DMS153 (cell line): ENCODE measurements around the gene TBX20.
"Not testable (repeated sequence)": the region's sequence is repeated elsewhere in the genome, so short reads cannot be mapped to it uniquely, and the experiment has no call there.

Experiments used
- DNase-seq: peaks from one replicate; lab custom pipeline; 2025; lab: John Stamatoyannopoulos, UW

The TBX20 gene

DNA sequence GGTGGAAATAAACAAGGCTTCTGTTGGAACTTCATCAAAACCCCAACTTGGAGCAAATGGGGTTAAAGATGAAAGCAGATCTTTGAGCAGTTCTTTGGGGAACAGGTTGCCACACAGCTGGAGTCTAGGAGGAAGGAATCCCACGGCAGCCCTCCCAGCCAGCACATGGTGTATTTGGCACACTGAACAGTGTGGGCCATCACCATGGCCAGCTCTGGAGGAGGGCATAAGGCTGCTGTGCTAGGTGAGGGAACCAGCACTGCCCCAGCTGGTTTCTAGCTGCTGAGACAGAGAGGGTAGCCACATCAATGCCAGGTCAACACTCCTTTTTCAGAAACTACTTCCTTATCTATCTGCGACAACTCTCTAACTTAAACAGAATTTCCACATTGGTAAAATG is 33.7 kb downstream of the TBX20 start:
- not testable (repeated sequence) for DNase-seq

DNA sequence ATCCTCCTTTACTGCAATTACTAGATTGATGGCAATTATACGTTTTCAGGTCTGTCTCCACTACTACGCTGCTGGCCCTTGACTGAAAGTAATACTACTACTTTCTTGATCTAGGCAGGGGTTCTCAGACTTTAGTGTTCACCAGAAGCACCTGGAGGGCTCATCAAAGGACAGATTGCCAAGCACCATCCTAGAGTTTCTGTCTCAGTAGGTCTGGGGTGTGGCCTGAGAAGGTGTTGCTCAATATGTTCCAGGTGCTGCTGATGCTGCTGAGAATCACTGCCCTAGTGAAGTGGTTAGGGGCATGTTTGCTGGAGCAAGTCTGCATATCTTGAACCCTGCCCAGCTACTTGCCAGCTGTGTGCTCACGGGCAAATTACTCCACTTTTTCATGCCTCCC is 37.9 kb downstream of the TBX20 start:
- not testable (repeated sequence) for DNase-seq

DNA sequence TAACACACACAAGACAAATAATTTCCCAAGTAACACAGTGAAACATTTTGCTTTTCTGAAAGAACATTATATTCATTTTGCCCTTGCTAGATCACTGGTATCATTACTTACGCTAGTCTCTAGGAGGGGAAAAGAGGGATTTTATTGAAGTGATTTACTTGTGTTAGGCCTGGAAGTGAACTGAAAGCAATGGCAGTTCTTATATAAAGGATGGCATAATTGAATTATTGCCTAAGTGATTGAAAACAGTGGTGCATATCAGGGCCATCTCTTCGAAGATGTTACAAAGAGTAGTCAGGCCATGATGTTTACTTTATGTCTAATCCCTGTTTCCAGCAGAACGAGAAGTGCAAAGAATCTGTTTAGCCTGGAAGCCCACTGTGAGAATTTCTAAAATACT is 38.8 kb downstream of the TBX20 start:
- DNase-seq = not testable (repeated sequence)

DNA sequence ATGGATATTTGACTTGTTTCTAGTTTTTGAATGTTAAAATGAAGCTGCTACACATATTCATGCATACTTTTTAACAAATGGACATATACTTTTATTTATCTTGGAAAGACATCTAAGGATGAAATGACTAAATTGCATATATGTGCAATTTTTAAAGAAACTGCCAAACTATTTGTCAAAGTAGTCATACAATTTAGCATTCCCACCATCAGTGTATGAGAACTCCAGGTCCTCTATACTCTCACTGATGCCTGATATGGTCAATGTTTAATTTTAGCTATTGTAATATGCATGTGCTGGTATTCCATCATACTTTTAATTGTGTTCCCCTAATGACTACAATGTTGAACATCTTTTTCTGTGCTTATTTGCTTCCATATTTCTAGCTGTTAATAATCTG is 47.0 kb downstream of the TBX20 start:
- DNase-seq = not testable (repeated sequence)

DNA sequence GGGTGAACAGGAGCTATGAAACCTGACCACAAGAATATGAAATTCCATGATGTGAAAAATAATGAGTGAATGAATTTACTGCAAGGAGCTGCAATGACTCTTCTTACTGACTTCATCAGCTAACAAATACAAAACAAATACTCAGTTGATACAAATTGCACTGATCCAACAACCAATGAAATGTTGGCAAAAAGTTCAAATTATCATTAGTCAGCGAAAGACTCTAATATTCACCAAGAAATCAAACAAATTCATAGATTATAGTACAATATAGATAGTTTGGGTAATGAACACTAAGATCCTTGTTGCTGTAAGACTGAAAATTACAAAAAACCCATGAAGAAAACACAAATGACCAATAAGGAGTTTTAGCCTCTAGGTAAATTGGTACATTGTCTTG is 49.0 kb downstream of the TBX20 start:
- DNase-seq = not testable (repeated sequence)

DNA sequence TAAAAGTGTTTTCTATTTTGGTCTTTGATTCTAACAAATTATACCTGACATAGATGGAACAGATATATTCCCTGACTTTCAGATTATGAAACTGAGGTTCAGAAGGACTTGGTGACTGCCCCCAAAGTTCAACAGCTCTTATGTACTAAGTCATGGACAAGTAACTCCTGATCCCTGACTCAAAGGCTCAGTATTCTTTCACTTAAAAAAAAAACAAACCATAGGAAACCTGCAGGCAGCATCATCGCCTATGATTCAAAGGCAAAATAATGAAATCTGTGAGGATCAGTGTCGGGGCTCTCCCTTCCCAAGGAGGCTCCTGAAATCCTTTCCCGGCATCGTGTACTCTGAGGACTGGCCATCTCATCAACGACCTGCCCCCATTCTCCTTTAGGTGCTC is 49.9 kb downstream of the TBX20 start:
- not testable (repeated sequence) for DNase-seq

DNA sequence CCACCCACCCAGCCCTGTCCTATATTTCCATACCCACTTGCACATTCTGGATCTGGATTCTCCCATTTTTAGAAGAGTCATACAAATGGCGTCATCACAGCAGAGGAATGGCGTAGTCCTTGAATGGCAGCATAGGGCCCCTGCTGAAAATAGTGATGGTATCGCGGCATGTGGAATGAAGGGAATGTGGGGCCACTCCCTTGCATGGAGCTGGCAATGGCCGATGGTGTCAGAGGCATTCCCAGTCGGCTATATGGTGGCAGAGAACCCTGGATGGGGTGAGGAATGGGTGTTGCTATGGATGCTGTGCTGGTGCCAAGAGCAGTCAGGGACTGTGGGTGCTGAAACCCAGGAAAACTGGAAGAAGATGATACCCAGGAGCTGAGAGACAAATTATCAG is 51.5 kb downstream of the TBX20 start:
- DNase-seq = not testable (repeated sequence)

DNA sequence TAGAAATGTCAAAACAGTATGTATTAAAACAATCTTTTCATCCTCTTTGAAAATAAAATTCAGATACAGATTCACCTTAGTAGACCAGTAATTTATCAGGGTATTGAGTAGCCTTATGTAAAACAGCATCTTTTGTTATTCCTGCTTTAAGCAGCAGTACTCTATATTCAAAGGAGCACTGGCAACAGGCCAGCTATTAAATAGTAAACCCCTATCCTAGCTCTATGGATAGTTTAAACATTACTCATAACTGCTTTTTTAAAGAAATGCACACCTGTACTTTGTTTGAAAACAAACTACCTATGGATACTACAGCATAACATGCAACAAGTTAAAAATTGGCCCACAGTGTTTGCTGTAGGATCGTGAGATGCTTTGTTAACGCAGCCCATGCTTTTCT is 53.7 kb downstream of the TBX20 start:
- not testable (repeated sequence) for DNase-seq

DNA sequence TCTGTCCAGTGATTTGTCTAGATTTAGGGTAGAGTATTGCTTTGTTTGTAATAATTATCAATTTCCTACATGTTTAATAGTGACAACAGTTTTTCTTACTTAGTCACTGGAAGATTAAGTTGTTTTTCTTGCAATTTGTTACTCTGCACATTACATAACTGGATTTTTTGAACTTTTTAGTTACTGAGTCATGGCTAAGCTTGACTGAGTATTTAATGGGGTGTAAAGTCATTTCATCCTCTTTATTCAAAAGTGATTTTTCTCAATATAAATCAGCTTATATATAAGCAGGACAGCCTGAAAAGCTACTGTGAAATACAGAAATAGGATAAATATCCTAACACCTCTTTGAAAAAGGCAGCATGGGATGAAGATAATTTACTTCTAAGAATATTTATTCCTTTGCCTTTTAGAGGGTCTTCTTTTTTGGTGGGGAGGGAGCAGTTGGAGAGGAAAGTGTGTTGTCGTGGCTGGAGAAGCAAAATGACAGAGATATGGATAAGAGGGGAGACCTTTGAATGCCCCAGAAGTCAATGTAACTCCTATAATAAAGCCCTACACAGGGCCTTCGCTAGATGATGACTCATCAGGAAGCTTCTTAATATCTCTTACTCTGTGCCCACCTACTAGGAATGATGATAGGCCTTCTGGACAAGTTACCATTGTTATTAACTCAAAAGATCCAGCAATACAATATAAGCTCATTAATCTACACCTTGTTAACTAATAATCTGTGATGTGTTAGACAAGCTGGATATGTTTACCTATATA is 55.3 kb downstream of the TBX20 start:
- not testable (repeated sequence) for DNase-seq

DNA sequence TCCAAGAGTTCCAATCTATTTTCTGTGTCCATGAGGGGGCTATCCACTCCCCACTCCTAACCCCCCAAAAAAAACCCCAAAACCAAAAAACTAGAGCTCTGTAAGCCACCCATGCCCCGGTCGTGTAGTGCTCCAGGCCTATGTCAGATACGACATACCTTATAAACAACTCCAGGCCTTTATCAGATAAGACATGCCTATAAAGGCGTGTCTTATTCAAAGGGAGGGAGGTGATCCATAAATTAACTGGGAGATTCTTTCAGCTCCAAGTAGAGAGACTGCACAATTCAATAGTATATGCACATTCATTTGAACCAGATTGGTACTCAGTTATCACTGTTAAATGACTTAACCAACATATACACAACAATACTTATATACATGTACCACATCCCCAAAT is 62.3 kb downstream of the TBX20 start:
- not testable (repeated sequence) for DNase-seq

DNA sequence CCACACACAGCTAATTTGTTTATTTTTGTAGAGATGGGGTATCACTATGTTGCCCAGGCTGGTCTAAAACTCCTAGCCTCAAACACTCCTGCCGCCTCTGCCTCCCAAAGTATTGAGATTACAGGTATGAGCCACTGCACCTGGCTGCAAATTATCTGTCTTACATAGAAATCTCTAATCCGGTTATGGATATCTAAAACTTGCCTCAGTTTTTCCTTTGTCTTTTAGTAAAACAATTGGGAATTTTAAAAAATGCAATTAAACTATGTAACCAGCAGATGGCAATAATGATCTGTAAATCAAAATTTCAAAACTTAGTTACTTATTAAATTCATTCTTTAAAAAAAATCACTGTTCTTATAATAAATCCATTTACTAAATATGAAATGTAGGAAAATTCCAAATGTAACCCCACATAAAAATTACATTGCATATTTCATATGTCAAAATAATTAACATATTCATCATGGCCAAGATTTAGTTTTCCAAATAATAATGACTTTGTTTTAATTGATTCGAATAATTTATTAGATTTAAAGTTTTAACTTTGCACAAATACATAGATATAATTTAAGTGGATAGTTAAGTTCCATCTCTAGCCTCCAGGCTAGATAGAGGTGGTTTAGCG is 63.6 kb downstream of the TBX20 start:
- not testable (repeated sequence) for DNase-seq

DNA sequence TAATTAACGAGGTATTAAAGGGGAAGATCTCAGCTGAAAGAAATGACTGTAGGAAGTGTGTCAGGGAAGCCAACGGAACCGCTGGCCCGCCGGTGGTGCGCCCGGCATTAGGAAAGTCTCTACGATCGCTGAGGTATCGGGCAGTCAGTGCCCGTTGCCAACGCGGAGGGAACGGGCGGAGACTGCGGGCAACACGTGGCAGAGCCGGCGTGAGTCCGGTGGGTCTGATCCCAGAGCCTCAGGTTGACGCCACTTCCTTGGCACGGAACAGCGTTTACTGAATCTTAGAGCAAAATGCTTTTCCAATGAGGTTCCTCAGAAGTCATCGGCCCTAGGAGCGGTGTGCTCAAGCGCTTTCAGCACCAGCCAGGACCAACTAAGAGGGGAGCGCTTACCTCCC is 67.1 kb downstream of the TBX20 start:
- DNase-seq = not testable (repeated sequence)

DNA sequence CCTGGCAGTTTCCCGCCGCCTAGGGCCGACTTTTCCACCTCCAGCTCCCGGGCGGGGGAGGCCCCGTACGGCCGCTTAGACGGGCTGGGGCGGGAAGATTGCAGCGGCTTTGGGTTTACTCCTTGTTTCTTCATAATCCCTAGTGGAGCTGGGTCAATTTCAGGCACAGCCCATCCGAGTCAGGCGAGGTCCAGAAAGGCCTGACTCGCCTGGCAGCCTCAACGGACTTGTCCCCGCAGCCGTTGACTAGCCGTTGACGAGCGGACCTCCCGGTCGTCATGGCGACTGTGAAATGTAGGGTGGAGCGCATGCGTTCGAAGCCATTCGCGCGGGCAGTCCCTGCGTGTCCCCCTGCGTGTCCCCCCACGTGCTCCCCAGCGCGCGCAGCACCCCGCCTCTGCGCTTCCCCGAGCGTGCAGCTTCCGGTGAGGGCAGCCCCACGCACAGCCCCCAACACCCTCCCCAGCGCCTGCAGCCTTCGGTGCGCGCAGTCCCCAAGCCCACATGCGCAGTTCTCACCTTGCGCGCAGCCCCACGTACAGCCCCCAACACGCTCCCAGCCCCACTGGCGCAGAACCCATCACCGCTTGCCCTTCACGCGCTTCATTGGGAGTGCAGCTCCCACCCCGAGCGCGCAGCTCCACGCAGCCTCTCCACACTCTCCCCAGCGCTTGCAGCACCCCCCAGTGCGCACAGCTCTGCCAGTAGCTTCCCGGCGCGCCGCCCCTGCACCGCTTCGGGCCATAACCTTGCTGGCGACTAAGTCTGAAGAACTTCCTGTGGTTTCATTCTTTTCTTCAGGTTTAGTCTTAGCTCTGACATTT is 67.8 kb downstream of the TBX20 start:
- no peak for DNase-seq

DNA sequence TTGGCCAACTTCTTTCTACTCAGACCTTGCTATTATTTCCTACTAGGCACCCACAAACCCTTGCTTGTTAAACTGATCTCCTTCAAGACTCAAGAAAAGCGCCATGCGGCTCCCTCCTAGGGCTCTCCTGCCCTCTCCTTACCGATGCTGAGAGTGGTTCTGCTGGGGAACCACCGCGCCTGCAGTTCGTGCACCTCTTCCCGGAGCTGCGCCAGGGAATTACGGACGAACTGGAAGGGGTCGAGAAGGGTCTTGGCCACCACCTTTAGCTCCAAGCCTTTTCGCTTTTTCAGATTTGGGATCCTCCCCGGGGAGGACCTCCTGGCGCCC is 68.4 kb downstream of the TBX20 start:
- not testable (repeated sequence) for DNase-seq

DNA sequence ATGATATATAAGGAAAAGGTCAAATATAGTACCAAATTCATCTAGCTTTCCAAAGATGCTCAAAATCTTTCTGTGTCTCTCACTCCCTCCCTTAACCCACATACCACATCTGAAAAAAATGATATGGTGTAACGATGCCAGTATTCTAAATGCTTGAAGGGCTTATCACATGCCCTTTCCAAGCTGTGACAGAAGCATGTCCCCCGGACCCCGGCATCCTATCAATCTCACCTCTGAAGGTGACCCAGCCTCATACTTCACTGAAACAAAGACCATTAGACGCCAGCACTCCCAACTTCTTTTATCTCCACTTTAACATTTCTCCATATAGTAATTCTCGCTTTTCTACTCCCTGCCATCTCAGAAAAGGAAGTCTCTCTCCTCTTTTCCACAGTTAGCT is 68.9 kb downstream of the TBX20 start:
- not testable (repeated sequence) for DNase-seq

DNA sequence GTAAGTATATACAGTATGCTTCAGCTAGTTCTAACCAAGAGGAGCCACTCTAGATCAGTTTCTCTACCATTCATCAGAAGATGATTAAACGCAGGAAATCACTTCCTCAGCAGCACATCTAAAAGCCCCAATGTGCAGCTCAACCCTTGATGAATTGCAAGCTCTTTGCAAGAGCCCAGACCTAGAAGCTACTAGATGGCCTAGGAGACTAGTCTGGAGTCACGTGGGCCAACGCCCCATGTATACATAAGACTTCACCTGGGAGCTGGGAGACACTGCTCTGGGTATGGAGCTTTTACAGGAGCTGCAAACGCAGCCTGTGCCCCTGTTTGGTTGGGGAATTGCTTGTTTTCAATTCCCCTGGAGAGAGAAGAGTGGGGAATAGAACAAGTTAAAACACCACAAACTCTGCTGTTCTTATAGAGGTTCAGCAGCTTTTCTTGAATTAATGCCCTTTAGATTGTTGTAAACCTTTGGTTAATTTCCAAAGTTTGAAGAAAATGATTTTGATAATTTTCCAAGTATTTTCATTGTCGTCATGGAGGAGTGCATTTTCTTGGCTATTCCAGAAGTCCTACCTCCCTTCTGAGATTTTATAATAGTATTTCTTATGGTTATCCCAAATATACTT is 69.9 kb downstream of the TBX20 start:
- not testable (repeated sequence) for DNase-seq

DNA sequence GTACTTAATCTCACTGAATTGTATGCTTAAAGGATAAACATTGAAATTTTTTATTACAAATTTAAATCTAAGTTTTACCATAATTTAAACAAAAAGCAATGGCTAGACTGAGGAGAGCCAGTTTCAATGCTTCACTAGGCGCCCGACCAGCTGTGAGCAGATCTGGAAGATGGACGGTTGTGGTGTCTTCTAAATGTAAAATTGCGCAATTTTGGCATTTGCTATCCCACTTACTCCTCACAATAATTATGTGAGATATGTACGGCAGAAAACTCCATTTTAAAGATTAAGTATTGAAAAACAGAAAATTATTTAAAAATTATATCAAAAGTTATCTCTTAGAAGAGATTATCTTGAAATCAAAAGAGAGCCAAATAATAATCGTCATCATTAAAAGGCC is 73.2 kb downstream of the TBX20 start:
- not testable (repeated sequence) for DNase-seq

DNA sequence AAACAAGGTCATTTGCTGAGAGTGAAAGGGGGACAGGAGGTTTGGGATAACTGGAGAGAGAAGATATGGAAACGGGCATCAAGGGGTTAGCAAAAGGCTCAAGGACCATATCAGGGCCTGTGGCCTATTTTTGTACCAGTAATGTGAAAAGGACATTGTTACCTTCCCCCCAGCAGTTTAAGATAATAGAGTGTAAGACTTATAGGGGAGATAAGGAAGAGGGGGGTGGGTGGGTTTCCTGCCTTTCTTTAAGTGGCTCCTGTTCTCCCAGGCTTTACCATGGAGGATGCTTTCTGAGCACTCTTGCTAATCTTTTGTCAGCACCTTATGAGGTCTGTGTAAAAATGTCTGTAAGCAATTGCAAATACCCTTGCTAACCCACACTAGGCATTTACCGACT is 80.7 kb downstream of the TBX20 start:
- not testable (repeated sequence) for DNase-seq

DNA sequence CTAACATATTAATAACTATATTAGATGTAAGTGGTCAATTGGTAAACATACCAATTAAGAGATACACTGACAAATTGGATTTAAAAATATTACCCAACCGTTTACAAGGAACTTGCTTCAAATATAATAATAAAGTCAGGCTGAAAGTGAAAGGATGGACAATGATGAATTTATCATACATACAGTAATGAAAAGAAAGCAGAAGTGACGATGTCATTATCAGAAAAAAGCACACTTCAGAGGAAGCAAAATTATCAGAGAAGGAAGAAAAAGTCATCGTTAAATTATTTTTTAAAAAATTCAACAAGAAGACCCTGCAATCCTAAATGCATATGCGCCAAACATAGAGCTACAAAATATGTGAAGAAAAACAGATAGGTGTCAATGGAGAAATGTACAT is 81.8 kb downstream of the TBX20 start:
- not testable (repeated sequence) for DNase-seq

DNA sequence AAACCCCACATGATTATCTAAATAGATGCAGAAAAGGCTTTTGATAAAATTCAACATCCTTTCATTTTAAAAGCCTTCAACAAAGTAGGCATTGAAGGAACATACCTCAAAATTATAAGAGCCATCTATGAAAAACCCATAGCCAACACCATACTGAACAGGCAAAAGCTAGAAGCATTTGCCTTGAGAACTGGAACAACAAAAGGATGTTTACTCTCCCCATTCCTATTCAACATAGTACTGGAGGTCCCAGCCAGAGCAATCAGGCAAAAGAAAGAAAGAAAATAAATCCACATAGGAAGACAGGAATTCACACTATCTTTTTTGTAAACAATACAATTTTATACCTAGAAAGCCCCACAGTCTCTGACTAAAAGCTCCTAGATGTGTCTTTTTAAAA is 86.2 kb downstream of the TBX20 start:
- DNase-seq = not testable (repeated sequence)

DNA sequence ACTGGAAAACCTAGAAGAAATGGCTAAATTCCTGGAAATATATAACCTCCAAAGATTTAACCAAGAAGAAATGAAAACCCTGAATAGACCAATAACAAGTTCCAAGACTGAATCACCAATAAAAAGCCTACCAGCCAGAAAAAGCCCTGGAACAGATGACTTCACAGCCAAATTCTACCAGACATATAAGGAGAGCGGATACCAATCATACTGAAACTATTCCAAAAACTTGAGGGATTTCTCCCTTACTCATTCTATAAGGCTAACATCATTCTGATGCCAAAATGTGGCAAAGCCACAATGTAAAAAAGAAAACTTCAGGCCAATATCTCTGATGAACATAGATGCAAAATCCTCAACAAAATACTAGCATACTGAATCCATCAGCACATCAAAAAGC is 86.7 kb downstream of the TBX20 start:
- not testable (repeated sequence) for DNase-seq

DNA sequence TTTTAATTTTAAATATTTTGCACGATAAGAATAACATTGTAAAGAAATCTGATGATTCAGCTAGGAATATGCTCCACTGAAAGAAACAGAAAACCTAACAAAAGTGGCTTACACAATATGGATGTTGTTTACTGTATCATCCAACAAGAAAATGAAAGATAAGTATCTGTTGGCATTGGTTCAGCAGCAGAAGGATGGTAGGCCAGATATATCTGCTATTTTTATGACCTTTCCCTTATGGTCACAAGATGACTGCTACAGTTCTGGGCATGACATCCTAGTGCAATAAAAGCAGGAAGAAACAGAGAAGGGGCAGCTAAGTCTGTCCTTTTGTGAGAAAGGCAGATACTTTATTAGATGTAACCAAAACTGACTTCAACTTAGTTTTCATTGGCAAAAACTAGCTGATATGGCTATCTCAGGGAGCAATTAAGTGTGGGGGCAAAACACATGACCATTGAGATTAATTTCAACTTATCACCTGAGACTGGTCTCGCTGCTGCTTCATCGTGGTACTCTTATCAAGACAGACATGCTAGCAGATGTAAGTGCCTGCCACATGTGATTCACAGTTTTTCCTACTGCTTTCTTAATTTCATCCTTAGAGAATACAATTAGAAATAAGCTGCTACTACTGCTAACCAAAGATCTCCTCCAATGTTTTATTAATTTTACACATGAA is 92.7 kb downstream of the TBX20 start:
- DNase-seq = not testable (repeated sequence)
